Muscle of arm (tissue), 12 donors: ENCODE measurements around the gene LRRC10B. TPM values are rescaled to one million over a fixed set of nuclear protein-coding genes. Genes with fewer than 3 reads are reported as not detected.

Experiments used
- DNase-seq: peaks from one replicate; pipeline ENCODE4 v3.0.0-alpha.2; 2013
- polyA plus RNA-seq, 12 donors: library from polyadenylated mRNA; unstranded; fragments of 120-200 nt; gene quantifications; one replicate each; pipeline ENCODE4 v1.2.1, GENCODE V29; 2013; ENCODE audit not compliant: insufficient read length in 12 of 12

Gene LRRC10B
- polyA plus RNA-seq, 12 donors: 0.11 to 0.34 (median 0.16) TPM; not detected in 4

- DNase-seq: no peak
Measured at GRCh38 chr11:61528114-61528513, 19.6 kb downstream of the LRRC10B start.

- no peak for DNase-seq
Measured at GRCh38 chr11:61529537-61530225, 21.1 kb downstream of the LRRC10B start.

- DNase-seq: no peak
Measured at GRCh38 chr11:61531044-61531443, 22.5 kb downstream of the LRRC10B start.

DNA sequence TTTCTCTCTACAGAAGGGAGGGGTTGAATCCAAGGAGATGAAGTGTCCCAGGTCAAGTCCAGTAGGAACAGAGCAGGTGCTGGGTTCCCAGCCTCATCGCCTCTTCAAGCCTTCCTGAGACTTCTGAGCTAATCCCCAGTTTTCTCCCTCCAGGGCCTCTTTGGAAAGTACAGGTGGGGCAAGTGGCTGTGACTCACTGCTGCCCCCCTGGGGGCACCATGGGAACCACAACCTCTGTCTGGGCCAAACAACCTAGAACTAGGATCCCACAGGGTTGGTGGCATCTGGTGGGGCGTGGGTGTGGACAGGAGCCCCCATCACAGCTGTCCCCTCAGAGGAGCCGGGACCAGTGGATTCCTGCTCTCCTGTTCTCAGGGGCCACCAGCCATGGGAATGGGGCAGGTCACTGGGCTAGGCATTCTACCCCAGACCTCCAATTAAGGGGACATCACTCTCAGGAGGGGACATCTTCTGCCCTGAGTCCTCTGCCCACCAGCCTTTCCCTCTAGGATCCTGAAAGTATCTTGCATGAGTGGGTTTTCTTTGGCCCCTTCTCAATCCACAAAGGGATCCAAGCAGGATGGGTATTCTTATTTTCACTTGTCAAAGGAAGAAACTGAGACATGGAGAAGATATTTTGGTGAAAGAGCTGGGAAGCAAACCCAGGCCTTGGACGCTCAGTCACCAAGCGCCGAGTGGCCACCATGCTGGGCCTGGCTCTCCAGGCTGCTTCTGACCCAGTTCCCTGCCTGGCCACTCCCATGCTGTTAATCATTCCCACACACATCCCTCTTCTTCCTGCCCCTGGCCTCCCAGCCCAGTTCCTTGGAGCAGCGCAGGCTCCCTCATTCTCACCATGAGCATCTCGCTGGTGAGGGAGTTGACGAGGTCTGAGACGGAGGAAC lies 23.8 kb downstream of the LRRC10B start:
- DNase-seq: no peak

- DNase-seq: no peak
Measured at GRCh38 chr11:61533039-61533375, 24.5 kb downstream of the LRRC10B start.

DNA sequence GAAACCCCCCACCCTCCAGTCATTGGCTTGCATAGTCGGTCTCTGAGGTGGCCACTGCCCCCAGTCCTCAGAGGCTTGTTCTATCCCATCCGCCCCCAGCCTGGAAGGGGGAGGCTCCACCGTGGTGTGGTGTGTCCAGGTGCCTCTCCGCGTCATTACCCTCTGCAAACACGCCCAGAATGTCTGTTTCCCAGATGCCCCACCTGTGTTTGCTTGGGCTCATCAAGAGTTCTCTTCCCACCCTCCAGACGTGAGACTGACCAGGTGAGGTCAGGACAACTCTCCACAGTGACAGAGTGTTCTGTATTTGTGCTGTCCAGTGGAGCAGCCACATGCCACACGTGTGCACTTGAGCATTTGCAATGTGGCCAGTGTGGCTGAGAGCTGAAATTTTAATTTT lies 24.9 kb downstream of the LRRC10B start:
- no peak for DNase-seq

DNA sequence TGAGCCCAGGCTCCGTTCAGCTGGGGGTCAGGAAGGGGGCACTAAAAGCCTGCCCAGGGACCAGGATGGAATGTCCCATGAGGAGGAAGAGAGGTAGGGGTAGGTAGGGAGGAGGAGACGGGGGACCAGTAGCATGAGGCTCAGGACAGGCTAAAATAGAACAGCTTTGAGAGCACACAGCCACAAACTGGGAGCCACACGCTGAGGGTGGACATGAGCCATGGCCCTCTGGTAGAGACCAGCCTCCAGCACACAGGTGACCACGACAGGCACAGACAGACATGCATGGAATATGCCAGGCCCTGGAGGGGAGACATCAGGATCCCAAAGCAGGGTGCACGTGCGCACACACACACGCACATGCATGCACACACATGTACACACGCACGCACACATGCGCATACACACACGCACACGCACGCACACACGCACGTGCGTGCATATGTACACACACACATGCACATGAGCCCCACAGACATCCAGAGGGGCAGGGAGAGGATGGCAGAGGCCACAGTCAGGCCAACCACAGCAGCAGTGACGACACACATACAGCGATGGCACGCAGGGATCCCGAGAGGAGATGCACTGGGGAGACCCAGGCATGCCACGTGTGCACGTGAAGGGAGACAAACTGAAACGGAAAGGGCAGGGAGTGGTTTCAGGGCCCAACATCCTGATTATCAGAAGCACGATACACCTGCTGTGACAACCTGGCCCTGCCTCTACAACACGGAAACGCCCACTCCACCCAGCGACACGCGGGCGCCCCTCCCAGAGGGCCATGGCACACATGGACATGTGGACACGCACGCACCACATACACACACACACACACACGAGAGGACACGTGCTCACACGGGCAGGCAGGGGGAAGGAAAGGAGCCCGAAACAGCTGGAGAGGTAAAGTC lies 25.7 kb downstream of the LRRC10B start:
- DNase-seq: no peak

DNA sequence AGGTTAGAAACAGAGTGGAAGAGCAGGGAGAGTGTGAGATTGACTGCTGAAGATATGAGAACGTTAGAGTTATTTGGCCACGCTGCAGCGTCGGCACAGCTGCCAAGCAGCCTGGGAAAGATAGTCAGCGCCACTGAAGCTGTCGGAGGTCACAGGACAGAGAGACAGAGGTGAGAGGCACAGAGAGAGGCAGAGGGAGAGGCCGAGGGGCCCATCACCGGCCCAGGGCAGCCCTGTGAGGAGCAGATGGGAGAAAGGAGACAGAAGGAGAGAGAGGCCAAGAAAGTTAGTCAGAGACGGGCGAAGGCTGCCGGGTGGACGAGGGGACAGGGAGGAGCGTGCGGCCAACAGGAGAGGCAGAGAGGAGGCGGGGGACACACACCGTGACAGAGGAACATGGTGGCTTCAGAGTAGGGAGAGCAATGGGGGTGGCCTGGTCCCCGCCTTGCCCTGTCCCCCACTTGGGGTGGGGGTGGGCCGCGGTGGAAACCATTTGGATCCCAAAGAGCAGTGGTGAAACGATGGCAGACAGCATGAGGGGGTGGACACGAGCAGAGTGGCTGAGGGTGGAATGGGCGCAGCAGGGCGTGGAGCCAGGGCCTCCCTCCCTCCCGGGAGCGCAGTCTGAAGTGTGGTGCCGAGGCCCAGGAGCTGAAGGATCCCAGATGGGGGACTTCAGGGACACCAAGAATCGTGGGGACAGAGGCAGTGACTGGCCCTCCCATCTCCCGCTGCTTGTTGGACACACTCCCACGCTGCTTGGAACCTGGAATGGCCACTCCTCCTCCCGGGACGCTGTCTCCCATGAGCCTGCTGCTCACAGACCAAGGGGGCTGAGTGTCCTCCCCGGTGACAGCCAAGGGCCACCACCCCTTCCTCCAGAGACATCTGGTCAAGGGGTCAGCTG lies 26.6 kb downstream of the LRRC10B start:
- no peak for DNase-seq

- DNase-seq: no peak
Measured at GRCh38 chr11:61535998-61536675, 27.6 kb downstream of the LRRC10B start.

DNA sequence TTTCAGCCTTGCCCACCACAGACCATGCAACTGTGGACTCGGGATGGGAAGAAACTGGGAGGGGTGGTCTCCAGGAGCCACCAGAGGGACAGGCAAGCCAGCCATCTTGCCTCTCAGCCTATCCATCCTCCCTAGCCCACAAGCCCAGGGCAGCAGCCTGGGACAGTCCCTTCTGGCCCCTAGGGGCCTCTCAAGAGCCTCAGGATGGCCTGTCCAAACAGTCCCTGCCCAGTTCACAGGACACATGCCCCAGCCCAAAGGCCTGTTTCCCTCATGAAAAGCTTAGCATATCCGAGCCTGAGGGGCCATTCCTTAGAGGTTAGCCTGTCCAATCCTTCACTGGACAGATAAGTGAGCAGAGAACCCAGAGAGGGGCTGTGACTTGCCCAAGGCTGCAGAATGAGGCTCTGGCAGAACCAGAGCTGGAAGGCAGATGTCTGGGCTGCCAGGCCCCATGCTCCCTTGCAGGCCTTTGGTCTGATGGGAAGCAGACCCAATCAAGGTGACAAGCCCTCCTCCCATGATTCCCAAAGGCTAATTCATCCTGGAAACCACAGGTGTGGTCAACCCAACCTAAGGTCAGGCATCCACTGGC lies 28.2 kb downstream of the LRRC10B start:
- no peak for DNase-seq

GRCh38 chr11:61537326-61537725 lies 28.8 kb downstream of the LRRC10B start:
- DNase-seq: no peak

DNA sequence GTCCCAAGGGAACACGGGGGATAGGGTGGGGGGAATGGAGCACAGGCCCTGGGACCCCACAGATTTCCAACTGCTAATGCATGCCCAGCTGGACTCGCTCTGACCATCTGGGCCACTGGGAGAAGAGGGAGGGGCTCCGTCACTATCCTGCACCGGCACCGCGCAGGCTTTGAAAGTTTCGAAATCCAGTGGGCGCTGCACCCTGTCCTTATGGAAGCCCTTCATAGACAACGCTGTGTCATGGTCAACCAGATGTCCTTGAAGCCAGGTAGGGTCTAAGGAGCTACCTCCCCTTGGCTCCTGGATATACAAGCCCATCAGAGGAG lies 30.1 kb downstream of the LRRC10B start:
- no peak for DNase-seq

GRCh38 chr11:61539006-61539405 lies 30.5 kb downstream of the LRRC10B start:
- peak; percentile 27 for DNase-seq

- DNase-seq: peak; percentile 45
Measured at GRCh38 chr11:61539831-61540357, 31.3 kb downstream of the LRRC10B start.

DNA sequence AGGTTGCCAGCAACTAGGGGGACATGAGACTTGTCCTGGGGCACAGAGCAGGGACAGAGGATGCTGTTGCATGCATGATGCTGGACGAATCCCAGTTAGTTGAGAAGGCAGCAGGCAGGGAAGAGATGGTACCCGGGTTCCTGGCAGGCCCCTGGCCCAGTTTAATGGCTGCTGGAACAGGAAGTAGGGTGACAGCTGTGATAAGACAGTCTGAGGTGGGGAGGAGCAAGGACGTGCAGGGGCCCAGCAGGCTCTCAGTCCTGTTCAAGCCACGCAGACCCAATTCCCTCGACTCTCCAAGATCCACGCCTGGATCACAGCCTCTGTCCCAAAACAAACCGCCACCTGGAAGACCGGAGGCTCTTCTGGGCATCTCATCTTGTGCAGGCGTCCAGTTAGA lies 32.0 kb downstream of the LRRC10B start:
- DNase-seq: no peak

- DNase-seq: peak; percentile 53
Measured at GRCh38 chr11:61541598-61541997, 33.0 kb downstream of the LRRC10B start.

DNA sequence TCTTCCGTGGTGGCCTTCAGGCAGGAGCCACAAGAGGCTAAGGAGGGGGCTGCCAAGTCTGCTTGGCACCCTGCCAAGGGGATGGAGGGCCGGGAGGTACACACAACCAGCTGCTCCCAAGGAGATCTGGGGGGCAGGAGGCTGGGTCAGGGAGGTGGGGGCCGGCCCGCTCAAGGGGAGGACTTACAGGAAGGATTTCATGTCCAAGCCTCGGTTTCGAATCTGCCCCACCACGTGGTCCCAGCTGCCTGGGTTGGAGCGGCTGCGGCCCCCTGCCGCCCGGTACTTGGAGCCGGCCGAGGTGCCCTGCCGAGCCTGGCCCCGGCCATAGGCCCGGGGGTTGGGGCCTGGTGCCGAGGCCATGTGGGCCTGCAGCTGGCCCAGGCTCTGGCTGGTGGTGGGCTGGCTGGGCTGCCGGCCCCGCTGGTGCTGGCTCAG lies 33.5 kb downstream of the LRRC10B start:
- no peak for DNase-seq

DNA sequence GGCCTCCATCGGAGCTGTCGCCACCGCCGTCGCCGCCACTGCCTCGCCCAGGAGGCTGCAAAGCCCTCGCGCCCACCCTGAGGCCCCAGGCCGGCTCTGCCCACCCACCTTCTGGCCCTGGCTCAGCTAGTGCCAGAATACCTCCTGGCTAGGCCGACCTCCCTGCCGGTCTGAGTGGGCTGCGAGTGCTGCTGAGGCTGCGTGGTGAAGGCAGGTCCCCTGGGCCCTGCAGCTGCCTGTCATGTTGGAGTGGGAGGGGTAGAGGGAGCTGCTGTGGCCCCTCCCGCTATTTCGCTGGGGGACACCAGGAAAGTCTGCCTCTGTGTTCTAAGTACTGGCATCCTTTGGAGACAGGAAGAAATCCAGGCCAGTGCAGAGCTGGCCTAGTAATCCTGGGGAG lies 34.2 kb downstream of the LRRC10B start:
- no peak for DNase-seq

- DNase-seq: no peak
Measured at GRCh38 chr11:61543606-61544306, 35.2 kb downstream of the LRRC10B start.
